GM12891 (cell line): ENCODE data around the gene APBB3.

Experiments used
- PAX5 ChIP-seq: IDR thresholded peaks from 2 replicates; pipeline ENCODE4 v1.6.1; 2011; ENCODE audit warnings: low read length, moderate library complexity, mild to moderate bottlenecking; ENCODE audit not compliant: insufficient read depth, severe bottlenecking
- POLR2A ChIP-seq: IDR thresholded peaks from 2 replicates; pipeline ENCODE4 v1.6.1; 2011; ENCODE audit warnings: low read depth, low read length, control low read depth
- POLR2AphosphoS5 ChIP-seq: IDR thresholded peaks from 2 replicates; pipeline ENCODE4 v1.6.1; 2011; ENCODE audit warnings: low read depth, low read length, control low read depth
- TAF1 ChIP-seq: IDR thresholded peaks from 2 replicates; pipeline ENCODE4 v1.6.1; 2011; ENCODE audit warnings: low read depth, low read length, control low read depth

DNA sequence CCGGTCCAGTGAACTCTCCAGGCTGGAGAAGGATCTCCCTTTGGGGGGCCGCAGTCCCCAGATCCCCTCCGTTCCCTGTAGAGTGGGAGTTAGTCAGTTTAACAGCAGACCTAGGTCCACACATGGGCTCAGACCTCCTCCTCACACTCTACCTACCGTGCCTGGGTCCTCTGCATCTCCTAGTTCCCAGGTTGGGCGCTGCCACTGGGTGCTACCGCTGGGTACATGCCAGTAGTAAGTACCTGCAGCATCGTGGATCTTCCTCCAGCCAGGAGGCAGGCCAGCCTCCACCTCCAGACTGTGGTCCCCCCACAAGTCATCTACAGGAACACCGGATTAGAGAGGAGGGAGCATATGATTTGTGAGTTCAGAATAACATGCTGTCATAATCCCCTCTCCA lies 802 bp downstream of the APBB3 start:
- no peak for TF ChIP-seq POLR2A
- no peak for TF ChIP-seq TAF1
- TF ChIP-seq POLR2AphosphoS5: no peak
- TF ChIP-seq PAX5: no peak
